HEK293 (cell line): ENCODE data around the gene NRSN2.

Experiments
- CTCF ChIP-seq: fragments of 450-650 bp; formaldehyde crosslinking; IDR thresholded peaks from 2 replicates; pipeline ENCODE4 v1.5.1; 2016; ENCODE audit warnings: missing biosample characterization, missing genetic modification characterization
- ZBTB21 ChIP-seq: fragments of 450-650 bp; formaldehyde crosslinking; IDR thresholded peaks from 2 replicates; pipeline ENCODE4 v1.5.1; 2017; ENCODE audit warnings: missing biosample characterization, missing genetic modification characterization
- ZFHX2 ChIP-seq: fragments of 450-650 bp; formaldehyde crosslinking; conservative IDR thresholded peaks from 2 replicates; pipeline ENCODE4 v1.5.1; 2016; ENCODE audit warnings: missing biosample characterization, missing genetic modification characterization
- ZNF248 ChIP-seq: fragments of 450-650 bp; formaldehyde crosslinking; IDR thresholded peaks from 2 replicates; pipeline ENCODE4 v1.5.1; 2017; ENCODE audit warnings: missing biosample characterization, missing genetic modification characterization

- TF ChIP-seq CTCF (tag by site-specific recombination) (no peak), ZNF248 (tag by site-specific recombination) (no peak), ZFHX2 (no peak), ZBTB21 (no peak)
Measured at GRCh38 chr20:403582-403957, 56.7 kb downstream of the NRSN2 start.
